H9 (cell line): ENCODE measurements around the gene UCP3. TPM values are rescaled to one million over a fixed set of nuclear protein-coding genes. Genes with fewer than 3 reads are reported as not detected.

ENCODE experiments used
- DNase-seq: peaks from one replicate; pipeline ENCODE4 v3.0.0-alpha.2; 2017
- H2AFZ ChIP-seq: one replicate; pipeline ENCODE4 v1.6.1; 2013; ENCODE audit warnings: mild to moderate bottlenecking, low read length, control low read depth, moderate library complexity
- H2AK5ac ChIP-seq: 2 replicates; pipeline ENCODE4 v1.6.1; 2013; ENCODE audit warnings: low read length, control low read depth, mixed read lengths; ENCODE audit not compliant: insufficient read length
- H2BK120ac ChIP-seq: one replicate; pipeline ENCODE4 v1.6.1; 2013; ENCODE audit warnings: low read depth, mild to moderate bottlenecking, low read length, control low read depth, inconsistent platforms; ENCODE audit not compliant: poor library complexity, severe bottlenecking
- H2BK12ac ChIP-seq: 2 replicates; pipeline ENCODE4 v1.6.1; 2013; ENCODE audit warnings: low read length, control low read depth, mixed read lengths, low read depth; ENCODE audit not compliant: insufficient read length
- H2BK15ac ChIP-seq: 2 replicates; pipeline ENCODE4 v1.6.1; 2013; ENCODE audit warnings: low read depth, low read length, control low read depth
- H2BK20ac ChIP-seq: one replicate; pipeline ENCODE4 v1.6.1; 2013; ENCODE audit warnings: low read depth, mild to moderate bottlenecking, low read length, control low read depth, inconsistent platforms; ENCODE audit not compliant: poor library complexity, severe bottlenecking
- H2BK5ac ChIP-seq: 2 replicates; pipeline ENCODE4 v1.6.1; 2013; ENCODE audit warnings: low read length, control low read depth, mixed read lengths; ENCODE audit not compliant: insufficient read length
- H3K14ac ChIP-seq: 2 replicates; pipeline ENCODE4 v1.6.1; 2013; ENCODE audit warnings: low read length, control low read depth; ENCODE audit not compliant: insufficient read depth
- H3K18ac ChIP-seq: 2 replicates; pipeline ENCODE4 v1.6.1; 2013; ENCODE audit warnings: low read depth, mild to moderate bottlenecking, mixed read lengths, low read length, control low read depth; ENCODE audit not compliant: insufficient read length
- H3K23ac ChIP-seq: 2 replicates; pipeline ENCODE4 v1.6.1; 2013; ENCODE audit warnings: low read length, control low read depth, mixed read lengths, low read depth; ENCODE audit not compliant: insufficient read length
- H3K23me2 ChIP-seq: 2 replicates; pipeline ENCODE4 v1.6.1; 2013; ENCODE audit warnings: low read depth, mild to moderate bottlenecking, mixed read lengths, low read length, control low read depth; ENCODE audit not compliant: insufficient read length, poor library complexity, severe bottlenecking
- H3K27ac ChIP-seq: 2 replicates; pipeline ENCODE4 v1.5.1; 2013; ENCODE audit warnings: low read length, control low read depth, mixed read lengths, low read depth; ENCODE audit not compliant: insufficient read length
- H3K27me3 ChIP-seq: 2 replicates; pipeline ENCODE4 v1.6.1; 2013; ENCODE audit warnings: low read length, control low read depth, inconsistent platforms; ENCODE audit not compliant: insufficient read depth
- H3K4ac ChIP-seq: 2 replicates; pipeline ENCODE4 v1.6.1; 2013; ENCODE audit warnings: low read depth, mild to moderate bottlenecking, control low read depth, inconsistent platforms, low read length, moderate library complexity
- H3K4me1 ChIP-seq: 2 replicates; pipeline ENCODE4 v1.6.1; 2013; ENCODE audit warnings: low read length, control low read depth, inconsistent platforms; ENCODE audit not compliant: insufficient read depth
- H3K4me2 ChIP-seq: 2 replicates; pipeline ENCODE4 v1.6.1; 2013; ENCODE audit warnings: low read length, control low read depth, mixed read lengths; ENCODE audit not compliant: insufficient read length, insufficient read depth
- H3K56ac ChIP-seq: 2 replicates; pipeline ENCODE4 v1.6.1; 2013; ENCODE audit warnings: low read depth, mild to moderate bottlenecking, mixed read lengths, low read length, control low read depth; ENCODE audit not compliant: insufficient read length
- H3K79me1 ChIP-seq: 2 replicates; pipeline ENCODE4 v1.6.1; 2013; ENCODE audit warnings: low read depth, mild to moderate bottlenecking, moderate library complexity, low read length, control low read depth, inconsistent platforms; ENCODE audit not compliant: insufficient read depth, poor library complexity, severe bottlenecking
- H3K79me2 ChIP-seq: 2 replicates; pipeline ENCODE4 v1.6.1; 2013; ENCODE audit warnings: low read length, control low read depth, inconsistent platforms; ENCODE audit not compliant: insufficient read depth
- H3K9ac ChIP-seq: 2 replicates; pipeline ENCODE4 v1.6.1; 2013; ENCODE audit warnings: low read length, control low read depth, mixed read lengths; ENCODE audit not compliant: insufficient read length; ENCODE audit errors: extremely low read depth
- H3K9me3 ChIP-seq: one replicate; pipeline ENCODE4 v1.6.1; 2013; ENCODE audit warnings: low read depth, low read length, inconsistent platforms; ENCODE audit not compliant: control insufficient read depth
- H3T11ph ChIP-seq: one replicate; pipeline ENCODE4 v1.6.1; 2013; ENCODE audit warnings: mild to moderate bottlenecking, low read length, control low read depth, inconsistent platforms
- H4K20me1 ChIP-seq: one replicate; pipeline ENCODE4 v1.6.1; 2013; ENCODE audit not compliant: control insufficient read depth, insufficient read length, insufficient read depth
- H4K5ac ChIP-seq: 2 replicates; pipeline ENCODE4 v1.6.1; 2013; ENCODE audit warnings: low read depth, mild to moderate bottlenecking, mixed read lengths, low read length, control low read depth; ENCODE audit not compliant: insufficient read length
- H4K8ac ChIP-seq: replicated peaks from 2 replicates; pipeline ENCODE4 v1.6.1; 2013; ENCODE audit warnings: low read length, control low read depth, mixed read lengths, low read depth; ENCODE audit not compliant: insufficient read length
- H4K91ac ChIP-seq: 2 replicates; pipeline ENCODE4 v1.6.1; 2013; ENCODE audit warnings: low read depth, mild to moderate bottlenecking, moderate library complexity, mixed read lengths, low read length, control low read depth; ENCODE audit not compliant: insufficient read length
- H3K27ac Mint-ChIP-seq, 3 experiments: 2 replicates in 2 of 3; 3 replicates in 1 of 3; pipeline ENCODE4 v1.8.0; 2020 to 2021; ENCODE audit warnings: mixed read lengths in 3 of 3, mild to moderate bottlenecking in 1 of 3, moderate library complexity in 1 of 3
- H3K27me3 Mint-ChIP-seq: 2 replicates; pipeline ENCODE4 v1.8.0; 2021; ENCODE audit warnings: low read depth, mild to moderate bottlenecking, moderate library complexity, mixed read lengths
- H3K36me3 Mint-ChIP-seq, 3 experiments: 2 replicates in 2 of 3; 3 replicates in 1 of 3; pipeline ENCODE4 v1.8.0; 2020 to 2021; ENCODE audit warnings: low read depth in 3 of 3, mixed read lengths in 3 of 3; ENCODE audit not compliant: insufficient read depth in 1 of 3
- H3K4me1 Mint-ChIP-seq, 2 experiments: 2 replicates each; pipeline ENCODE4 v1.8.0; 2020; ENCODE audit warnings: mixed read lengths in 2 of 2
- H3K4me3 Mint-ChIP-seq, 2 experiments: 2 replicates in 1 of 2; 3 replicates in 1 of 2; pipeline ENCODE4 v1.8.0; 2020 to 2021; ENCODE audit warnings: mild to moderate bottlenecking in 2 of 2, mixed read lengths in 2 of 2, moderate library complexity in 1 of 2
- H3K9me3 Mint-ChIP-seq, 2 experiments: 2 replicates in 1 of 2; 3 replicates in 1 of 2; pipeline ENCODE4 v1.8.0; 2020; ENCODE audit warnings: mild to moderate bottlenecking in 2 of 2, mixed read lengths in 2 of 2, moderate library complexity in 1 of 2
- CTCF ChIP-seq: fragments of 200-600 bp; sonication (generic); conservative IDR thresholded peaks from 3 replicates; pipeline ENCODE4 v1.8.0; 2021; ENCODE audit warnings: antibody characterized with exemption, mild to moderate bottlenecking
- WGBS: extraction: QIAGEN DNeasy Blood & Tissue Kit; methylation state at CpG from one replicate; pipeline ENCODE4 v1.1.7; 2013; ENCODE audit warnings: missing lambda C conversion rate, low lambda C conversion rate, mixed read lengths; ENCODE audit not compliant: insufficient read length; ENCODE audit errors: extremely low coverage; 5-methylcytosine and 5-hydroxymethylcytosine counted together
- total RNA-seq: library from RNA; stranded (reverse); gene quantifications from 2 replicates; pipeline ENCODE4 v1.2.1, GENCODE V29; 2021

Gene UCP3
- total RNA-seq, 1 experiment from 2014 or later, result 0.85 TPM

DNA sequence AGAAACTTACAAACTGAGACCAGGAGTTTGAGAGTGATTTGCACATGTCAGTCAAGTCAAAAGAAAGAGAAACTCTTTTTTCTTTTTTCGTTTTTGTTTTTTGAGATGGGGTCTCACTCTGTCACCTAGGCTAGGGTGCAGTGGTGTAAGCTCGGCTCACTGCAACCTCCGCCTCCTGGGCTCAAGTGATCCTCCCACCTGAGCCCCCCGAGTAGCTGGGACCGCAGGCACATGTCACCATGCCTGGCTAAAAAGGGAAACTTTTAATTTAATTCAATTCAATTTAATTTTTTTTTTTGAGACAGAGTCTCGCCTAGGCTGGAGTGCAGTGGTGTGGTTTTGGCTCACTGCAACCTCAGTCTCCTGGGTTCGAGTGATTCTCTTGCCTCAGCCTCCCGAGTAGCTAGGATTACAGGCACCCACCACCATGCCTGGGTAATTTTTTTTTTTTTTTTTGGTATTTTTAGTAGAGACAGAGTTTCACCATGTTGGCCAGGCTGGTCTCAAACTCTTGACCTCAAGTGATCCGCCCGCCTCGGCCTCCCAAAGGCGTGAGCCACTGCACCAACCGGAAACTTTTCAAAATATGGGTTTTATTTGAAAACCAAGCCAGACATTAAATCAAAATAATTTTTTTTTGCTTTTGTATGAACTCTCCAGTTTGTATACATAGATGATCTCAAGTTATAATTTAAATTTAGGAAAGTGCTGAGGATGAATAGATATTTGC is 9.9 kb downstream of the UCP3 start:
- no peak overlapping the region for H3K56ac ChIP-seq
- H3T11ph ChIP-seq, result no peak overlapping the region
- H2BK20ac ChIP-seq, result no peak overlapping the region
- no peaks in the 10 kb centered on the region for H3K9me3 ChIP-seq
- no peak overlapping the region for H2AK5ac ChIP-seq
- DNase-seq, result no peak
- H3K23me2 ChIP-seq, result no peaks in the 10 kb centered on the region
- H2BK5ac ChIP-seq, result no peak overlapping the region
- Mint-ChIP-seq H3K36me3 (no peaks in the 10 kb centered on the region; a peak in 1 of 7 replicates), H3K27me3 (no peaks in the 10 kb centered on the region; the same call in 1 of the 2 replicates), H3K27ac (no peak overlapping the region; a peak in 1 of 7 replicates), H3K9me3 (no peaks in the 10 kb centered on the region), H3K4me3 (no peak overlapping the region), H3K4me1 (peaks cover 9 to 14% of the 10 kb centered on the region in 2 experiments)
- no peaks in the 10 kb centered on the region for H4K20me1 ChIP-seq
- no peaks in the 10 kb centered on the region for H3K79me1 ChIP-seq
- H3K27me3 ChIP-seq, result no peaks in the 10 kb centered on the region
- H2BK120ac ChIP-seq, result no peak overlapping the region
- H3K14ac ChIP-seq, result no peak overlapping the region
- H4K91ac ChIP-seq, result no peak overlapping the region
- H2BK12ac ChIP-seq, result no peak overlapping the region
- H3K18ac ChIP-seq, result no peak overlapping the region
- no peak overlapping the region for H4K5ac ChIP-seq
- H3K27ac ChIP-seq, result no peak overlapping the region
- H3K4ac ChIP-seq, result no peak overlapping the region
- H3K4me2 ChIP-seq, result no peak overlapping the region
- WGBS, result no CpG with 5 or more reads among the region's 13 CpGs
- H3K9ac ChIP-seq, result no peak overlapping the region
- no peak for TF ChIP-seq CTCF
- no peaks in the 10 kb centered on the region for H3K4me1 ChIP-seq
- no peak overlapping the region for H2AFZ ChIP-seq
- no peak overlapping the region for H2BK15ac ChIP-seq
- H3K23ac ChIP-seq, result no peak overlapping the region
- H3K79me2 ChIP-seq, result no peaks in the 10 kb centered on the region
- no peak overlapping the region for H4K8ac ChIP-seq
